Measurements from ENCODE around the gene MEGF11.

MEGF11 gene

GRCh38 chr15:66219339-66219738, 34.2 kb downstream of the MEGF11 start:
- DNase-seq (ENCODE audit: low read depth in 2 of 2): no peak

- no peak for DNase-seq (ENCODE audit: low read depth in 2 of 2)
These were observed 36.7 kb downstream of the MEGF11 start for GRCh38 chr15:66216806-66217205.

GRCh38 chr15:66215811-66216210, 37.7 kb downstream of the MEGF11 start:
- DNase-seq (ENCODE audit: low read depth in 2 of 2): no peak

- DNase-seq (ENCODE audit: low read depth in 2 of 2): no peak
These were observed 39.3 kb downstream of the MEGF11 start for GRCh38 chr15:66214246-66214645.

- no peak for DNase-seq (ENCODE audit: low read depth in 2 of 2)
These were observed 41.0 kb downstream of the MEGF11 start for GRCh38 chr15:66212563-66212921.

GRCh38 chr15:66211670-66212562, 41.6 kb downstream of the MEGF11 start:
- DNase-seq (ENCODE audit: low read depth in 2 of 2): no peak

- DNase-seq (ENCODE audit: low read depth in 2 of 2): no peak
These were observed 42.9 kb downstream of the MEGF11 start for GRCh38 chr15:66210684-66211083.

- no peak for DNase-seq (ENCODE audit: low read depth in 2 of 2)
These were observed 54.8 kb downstream of the MEGF11 start for GRCh38 chr15:66198757-66199156.

- no peak for DNase-seq (ENCODE audit: low read depth in 2 of 2)
These were observed 56.9 kb downstream of the MEGF11 start for GRCh38 chr15:66196602-66197001.

GRCh38 chr15:66195621-66196230, 57.8 kb downstream of the MEGF11 start:
- no peak for DNase-seq (ENCODE audit: low read depth in 2 of 2)

GRCh38 chr15:66193066-66193465, 60.5 kb downstream of the MEGF11 start:
- no peak for DNase-seq (ENCODE audit: low read depth in 2 of 2)

GRCh38 chr15:66190746-66191145, 62.8 kb downstream of the MEGF11 start:
- no peak for DNase-seq (ENCODE audit: low read depth in 2 of 2)

- no peak for DNase-seq (ENCODE audit: low read depth in 2 of 2)
These were observed 64.3 kb downstream of the MEGF11 start for GRCh38 chr15:66189291-66189690.

GRCh38 chr15:66188464-66188863, 65.1 kb downstream of the MEGF11 start:
- no peak for DNase-seq (ENCODE audit: low read depth in 2 of 2)

- DNase-seq (ENCODE audit: low read depth in 2 of 2): no peak
These were observed 66.3 kb downstream of the MEGF11 start for GRCh38 chr15:66187271-66187670.

- no peak for DNase-seq (ENCODE audit: low read depth in 2 of 2)
These were observed 67.3 kb downstream of the MEGF11 start for GRCh38 chr15:66186049-66186825.

GRCh38 chr15:66184936-66185790, 68.4 kb downstream of the MEGF11 start:
- no peak for DNase-seq (ENCODE audit: low read depth in 2 of 2)

- no peak for DNase-seq (ENCODE audit: low read depth in 2 of 2)
These were observed 69.1 kb downstream of the MEGF11 start for GRCh38 chr15:66184492-66184891.

GRCh38 chr15:66180531-66181097, 72.9 kb downstream of the MEGF11 start:
- DNase-seq (ENCODE audit: low read depth in 2 of 2): no peak

GRCh38 chr15:66178531-66178910, 75.0 kb downstream of the MEGF11 start:
- no peak for DNase-seq (ENCODE audit: low read depth in 2 of 2)

GRCh38 chr15:66172324-66172980, 81.1 kb downstream of the MEGF11 start:
- DNase-seq (ENCODE audit: low read depth in 2 of 2): no peak

Measured in fibroblast of skin of left biceps (primary cell).